Choroid plexus epithelial cell (primary cell): ENCODE measurements around the gene DRD4.

Experiments used
- DNase-seq: peaks from one replicate; pipeline ENCODE4 v3.0.0-alpha.2; 2010; ENCODE audit warnings: low read depth
- H3K4me3 ChIP-seq: 2 replicates; pipeline ENCODE4 v1.5.1; 2011; ENCODE audit warnings: low read depth, mild to moderate bottlenecking, control low read depth, low read length, moderate library complexity
- CTCF ChIP-seq: conservative IDR thresholded peaks from 2 replicates; pipeline ENCODE4 v1.5.1; 2011; ENCODE audit warnings: low read depth, mild to moderate bottlenecking, control low read depth, inconsistent platforms, low read length, moderate library complexity

DRD4 gene

GRCh38 chr11:656426-656825, 19.4 kb downstream of the DRD4 start:
- no peak for TF ChIP-seq CTCF
- no peak overlapping the region for H3K4me3 ChIP-seq
- DNase-seq: no peak

DNA sequence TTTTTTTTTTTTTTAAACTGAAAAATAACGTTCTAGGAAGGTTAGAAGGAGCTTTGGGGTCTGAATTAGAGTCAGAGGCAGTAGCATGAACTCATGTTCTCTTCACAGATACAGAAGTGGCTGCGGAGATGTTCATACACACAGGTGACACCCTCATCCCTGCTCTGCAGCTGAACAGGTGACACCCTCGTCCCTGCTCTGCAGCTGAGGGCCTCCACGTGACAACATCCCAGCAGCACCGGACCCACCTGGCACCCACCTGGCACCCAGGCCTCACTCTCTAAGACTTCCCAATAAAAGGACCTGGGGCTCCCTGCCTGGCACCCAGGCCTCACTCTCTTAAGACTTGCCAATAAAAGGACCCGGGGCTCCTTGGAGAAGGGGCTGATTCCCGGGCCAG, 19.8 kb downstream of the DRD4 start:
- no peak for TF ChIP-seq CTCF
- DNase-seq: no peak
- H3K4me3 ChIP-seq: no peak overlapping the region

DNA sequence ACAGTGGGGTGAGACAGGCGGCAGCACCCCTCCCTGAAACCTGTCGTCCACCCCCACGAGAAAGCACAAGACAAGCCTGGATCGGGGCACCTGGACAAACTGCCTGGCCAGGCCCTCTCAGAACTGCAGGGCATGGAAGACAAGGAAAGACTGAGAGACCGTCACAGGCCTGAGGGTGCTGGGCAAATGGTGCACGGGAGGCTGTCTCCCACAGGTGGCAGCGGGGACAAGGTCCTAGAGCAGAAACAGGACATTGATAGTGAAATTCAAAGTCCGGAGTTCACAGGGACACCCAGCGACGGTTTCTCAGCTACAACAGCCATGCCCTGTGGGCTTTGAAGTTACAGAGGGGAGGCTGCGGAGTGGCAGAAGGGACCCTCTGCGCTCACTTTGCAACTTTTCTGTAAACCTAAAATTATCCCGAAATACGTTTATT, 20.6 kb downstream of the DRD4 start:
- H3K4me3 ChIP-seq: no peak overlapping the region
- no peak for TF ChIP-seq CTCF
- no peak for DNase-seq

DNA sequence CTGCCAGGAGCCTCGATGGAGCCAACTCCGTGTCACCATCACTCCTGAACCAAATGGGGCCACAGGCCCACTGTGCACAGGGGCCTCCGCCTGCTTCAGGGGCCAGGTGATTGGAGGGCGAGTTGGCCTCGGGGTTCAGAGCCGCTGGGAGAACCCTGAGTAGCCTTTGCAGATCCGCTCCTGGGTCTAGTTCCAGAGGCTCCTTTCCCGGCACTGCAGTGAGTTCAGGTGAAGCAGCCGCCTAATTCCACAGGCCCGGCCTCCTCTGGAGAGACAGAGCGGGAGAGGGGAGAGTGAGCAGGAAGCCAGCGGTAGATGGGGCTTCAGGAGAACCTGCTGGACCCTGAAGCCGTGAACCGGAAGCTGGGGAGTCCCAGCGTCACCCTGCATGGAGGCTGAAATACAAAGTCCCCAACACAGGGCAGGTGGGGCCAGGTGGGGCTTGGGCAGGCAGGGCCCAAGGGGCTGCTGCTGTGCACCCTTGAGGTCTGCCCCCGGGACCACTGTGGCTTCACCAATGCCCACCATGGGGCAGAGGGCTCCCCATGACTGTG, 22.5 kb downstream of the DRD4 start:
- TF ChIP-seq CTCF: no peak
- DNase-seq: no peak

GRCh38 chr11:660281-660680, 23.2 kb downstream of the DRD4 start:
- TF ChIP-seq CTCF: no peak
- no peak overlapping the region for H3K4me3 ChIP-seq
- no peak for DNase-seq

More for the DNA sequence above, 22.5 kb downstream of the DRD4 start:
- no peak overlapping the region for H3K4me3 ChIP-seq

DNA sequence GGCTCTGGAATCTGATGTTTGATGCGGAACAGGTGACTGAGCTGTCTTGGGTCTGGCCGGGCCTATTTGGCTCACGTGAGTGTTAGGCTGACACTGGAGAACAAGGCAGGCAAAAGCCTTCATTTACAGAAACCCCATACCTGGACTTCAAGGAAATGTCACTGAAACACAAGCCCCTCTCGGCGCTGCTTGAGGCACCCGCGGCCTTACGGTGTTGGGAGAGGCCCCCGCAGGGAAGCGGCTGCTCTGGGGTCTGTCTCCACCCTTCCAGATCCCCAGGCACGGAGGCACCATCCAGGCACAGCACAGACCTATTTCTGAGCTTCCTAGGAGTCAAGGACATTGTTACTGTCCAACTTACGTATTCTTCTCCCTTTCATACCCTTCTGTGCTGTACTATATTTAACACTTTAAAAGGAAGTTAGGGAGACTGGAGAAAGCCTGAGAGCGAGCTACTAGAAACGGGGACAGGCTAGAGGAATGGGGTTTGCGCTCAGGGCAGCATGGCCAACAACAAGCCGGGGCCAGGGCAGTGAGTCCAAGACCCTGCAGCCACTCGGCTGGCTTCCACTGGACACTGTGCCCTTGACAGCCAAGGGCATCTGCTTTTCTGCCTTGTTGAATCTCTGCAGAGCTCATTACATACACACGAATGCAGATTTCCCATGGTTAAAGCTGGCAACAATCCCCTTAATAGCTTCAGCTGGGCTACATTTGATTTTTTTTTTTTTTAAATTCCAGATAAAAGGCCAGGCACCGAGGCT, 23.8 kb downstream of the DRD4 start:
- DNase-seq: no peak
- no peak for TF ChIP-seq CTCF
- H3K4me3 ChIP-seq: no peak overlapping the region
